Liver (tissue), 9 donors: ENCODE measurements around the gene OPTC. TPM values are rescaled to one million over a fixed set of nuclear protein-coding genes. Genes with fewer than 3 reads are reported as not detected.

Source experiments
- DNase-seq: peaks from one replicate; pipeline ENCODE4 v3.0.0-alpha.2; 2017; ENCODE audit warnings: low spot score
- H3K27ac ChIP-seq, 2 donors: one replicate each; pipeline ENCODE4 v1.7.0; 2013; ENCODE audit warnings: inconsistent platforms in 2 of 2, low read length in 2 of 2, control low read depth in 1 of 2, low read depth in 1 of 2, mild to moderate bottlenecking in 1 of 2
- H3K27me3 ChIP-seq, 4 donors: one replicate each; pipeline versions ENCODE4 v1.6.1 to v1.7.0; 2013; ENCODE audit warnings: low read length in 3 of 4, inconsistent platforms in 1 of 4, mild to moderate bottlenecking in 1 of 4, moderate library complexity in 1 of 4; ENCODE audit not compliant: control insufficient read depth in 4 of 4, insufficient read depth in 4 of 4
- H3K36me3 ChIP-seq, 4 donors: one replicate each; pipeline versions ENCODE4 v1.6.1 to v1.7.0; 2013; ENCODE audit warnings: low read length in 3 of 4, mild to moderate bottlenecking in 3 of 4, low read depth in 1 of 4, moderate library complexity in 1 of 4; ENCODE audit not compliant: control insufficient read depth in 4 of 4, insufficient read depth in 3 of 4
- H3K4me1 ChIP-seq, 4 donors: one replicate each; pipeline versions ENCODE4 v1.6.1 to v1.7.0; 2013; ENCODE audit warnings: low read length in 3 of 4, mild to moderate bottlenecking in 3 of 4, moderate library complexity in 1 of 4; ENCODE audit not compliant: control insufficient read depth in 4 of 4, insufficient read depth in 4 of 4
- H3K4me3 ChIP-seq, 3 donors: one replicate each; pipeline versions ENCODE4 v1.6.1 to v1.7.0; 2013; ENCODE audit warnings: low read length in 3 of 3, control low read depth in 1 of 3, low read depth in 1 of 3, mild to moderate bottlenecking in 1 of 3
- H3K9ac ChIP-seq, 2 donors: one replicate each; pipeline ENCODE4 v1.7.0; 2013; ENCODE audit warnings: low read length in 2 of 2, mild to moderate bottlenecking in 2 of 2, moderate library complexity in 2 of 2, control low read depth in 1 of 2, low read depth in 1 of 2
- H3K9me3 ChIP-seq, 4 donors: one replicate each; pipeline versions ENCODE4 v1.6.1 to v1.7.0; 2013; ENCODE audit warnings: low read length in 3 of 4; ENCODE audit not compliant: control insufficient read depth in 4 of 4
- EGR1 ChIP-seq, 2 donors: IDR thresholded peaks; 2 replicates each; pipeline ENCODE4 v1.6.1; 2016 to 2018; ENCODE audit warnings: antibody characterized with exemption in 2 of 2, low read depth in 2 of 2
- FOXA1 ChIP-seq: IDR thresholded peaks from 2 replicates; pipeline ENCODE4 v1.6.1; 2016; ENCODE audit warnings: antibody characterized with exemption
- FOXA2 ChIP-seq: IDR thresholded peaks from 2 replicates; pipeline ENCODE4 v1.6.1; 2016; ENCODE audit warnings: antibody characterized with exemption
- GABPA ChIP-seq, 2 donors: IDR thresholded peaks in 1 of 2; conservative IDR thresholded peaks in 1 of 2; 2 replicates each; pipeline ENCODE4 v1.6.1; 2016; ENCODE audit warnings: antibody characterized with exemption in 2 of 2, mild to moderate bottlenecking in 1 of 2, moderate library complexity in 1 of 2
- HNF4A ChIP-seq, 2 donors: conservative IDR thresholded peaks; 2 replicates each; pipeline ENCODE4 v1.6.1; 2016; ENCODE audit warnings: antibody characterized with exemption in 2 of 2, mild to moderate bottlenecking in 2 of 2
- HNF4G ChIP-seq: IDR thresholded peaks from 2 replicates; pipeline ENCODE4 v1.6.1; 2016; ENCODE audit warnings: antibody characterized with exemption
- JUND ChIP-seq, 2 donors: IDR thresholded peaks; 2 replicates each; pipeline ENCODE4 v1.6.1; 2016; ENCODE audit warnings: antibody characterized with exemption in 2 of 2
- MAX ChIP-seq: IDR thresholded peaks from 2 replicates; pipeline ENCODE4 v1.6.1; 2016; ENCODE audit warnings: antibody characterized with exemption
- NR2F2 ChIP-seq: IDR thresholded peaks from 2 replicates; pipeline ENCODE4 v1.6.1; 2016; ENCODE audit warnings: antibody characterized with exemption
- RAD21 ChIP-seq, 2 donors: IDR thresholded peaks; 2 replicates each; pipeline ENCODE4 v1.6.1; 2016; ENCODE audit warnings: antibody characterized with exemption in 2 of 2, mild to moderate bottlenecking in 2 of 2
- REST ChIP-seq: IDR thresholded peaks from 2 replicates; pipeline ENCODE4 v1.6.1; 2016; ENCODE audit warnings: antibody characterized with exemption, mild to moderate bottlenecking
- RXRA ChIP-seq, 2 donors: IDR thresholded peaks; 2 replicates each; pipeline ENCODE4 v1.6.1; 2017 to 2018; ENCODE audit warnings: antibody characterized with exemption in 2 of 2, mild to moderate bottlenecking in 1 of 2
- SP1 ChIP-seq: IDR thresholded peaks from 2 replicates; pipeline ENCODE4 v1.6.1; 2018; ENCODE audit warnings: antibody characterized with exemption, mild to moderate bottlenecking
- TAF1 ChIP-seq: conservative IDR thresholded peaks from 2 replicates; pipeline ENCODE4 v1.6.1; 2016; ENCODE audit warnings: antibody characterized with exemption, mild to moderate bottlenecking
- YY1 ChIP-seq: IDR thresholded peaks from 2 replicates; pipeline ENCODE4 v1.6.1; 2016; ENCODE audit warnings: antibody characterized with exemption, mild to moderate bottlenecking
- WGBS: extraction: QIAGEN DNeasy Blood & Tissue Kit; methylation state at CpG from one replicate; pipeline ENCODE4 v1.1.7; 2013; 5-methylcytosine and 5-hydroxymethylcytosine counted together
- polyA plus RNA-seq, 2 donors: library from polyadenylated mRNA; stranded (reverse) in 1 of 2; unstranded in 1 of 2; fragments of 200-250 nt in 1 of 2; fragments of >200 nt in 1 of 2; fragmentation: Nextera tagmentation in 1 of 2; extraction: Ambion mirVana in 1 of 2; gene quantifications; one replicate each; pipeline versions ENCODE4 v1.2.1 to v1.2.3, GENCODE V29; 2013 to 2015
- total RNA-seq, 2 donors: library from RNA; depleted of rRNA; stranded (reverse); fragments of >200 nt; gene quantifications; one replicate each; pipeline ENCODE4 v1.2.3, GENCODE V29; 2014
- TF ChIP-seq, protein P1 (sequence below): IDR thresholded peaks from 2 replicates; pipeline ENCODE4 v1.6.1; 2016; ENCODE audit warnings: antibody characterized with exemption
- TF ChIP-seq, protein P2 (sequence below): fragments of 150-350 bp; IDR thresholded peaks from 2 replicates; pipeline ENCODE4 v1.5.1; 2017; ENCODE audit warnings: improper control_type of control experiment, low read depth, low read length; ENCODE audit not compliant: missing input control
- TF ChIP-seq, protein P3 (sequence below): IDR thresholded peaks from 2 replicates; pipeline ENCODE4 v1.6.1; 2016; ENCODE audit warnings: antibody characterized with exemption
- donor health status: healthy.
- donor health status: healthy.
- donor health status: healthy.
- donor health status: healthy.
- donor health status: healthy.

Gene OPTC
- total and polyA plus RNA-seq, 4 donors, result not detected

GRCh38 chr1:203459671-203460201 is 34.2 kb upstream of the OPTC start (continued):
- TF ChIP-seq, protein P1, sequence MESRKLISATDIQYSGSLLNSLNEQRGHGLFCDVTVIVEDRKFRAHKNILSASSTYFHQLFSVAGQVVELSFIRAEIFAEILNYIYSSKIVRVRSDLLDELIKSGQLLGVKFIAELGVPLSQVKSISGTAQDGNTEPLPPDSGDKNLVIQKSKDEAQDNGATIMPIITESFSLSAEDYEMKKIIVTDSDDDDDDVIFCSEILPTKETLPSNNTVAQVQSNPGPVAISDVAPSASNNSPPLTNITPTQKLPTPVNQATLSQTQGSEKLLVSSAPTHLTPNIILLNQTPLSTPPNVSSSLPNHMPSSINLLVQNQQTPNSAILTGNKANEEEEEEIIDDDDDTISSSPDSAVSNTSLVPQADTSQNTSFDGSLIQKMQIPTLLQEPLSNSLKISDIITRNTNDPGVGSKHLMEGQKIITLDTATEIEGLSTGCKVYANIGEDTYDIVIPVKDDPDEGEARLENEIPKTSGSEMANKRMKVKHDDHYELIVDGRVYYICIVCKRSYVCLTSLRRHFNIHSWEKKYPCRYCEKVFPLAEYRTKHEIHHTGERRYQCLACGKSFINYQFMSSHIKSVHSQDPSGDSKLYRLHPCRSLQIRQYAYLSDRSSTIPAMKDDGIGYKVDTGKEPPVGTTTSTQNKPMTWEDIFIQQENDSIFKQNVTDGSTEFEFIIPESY, result no peak

DNA sequence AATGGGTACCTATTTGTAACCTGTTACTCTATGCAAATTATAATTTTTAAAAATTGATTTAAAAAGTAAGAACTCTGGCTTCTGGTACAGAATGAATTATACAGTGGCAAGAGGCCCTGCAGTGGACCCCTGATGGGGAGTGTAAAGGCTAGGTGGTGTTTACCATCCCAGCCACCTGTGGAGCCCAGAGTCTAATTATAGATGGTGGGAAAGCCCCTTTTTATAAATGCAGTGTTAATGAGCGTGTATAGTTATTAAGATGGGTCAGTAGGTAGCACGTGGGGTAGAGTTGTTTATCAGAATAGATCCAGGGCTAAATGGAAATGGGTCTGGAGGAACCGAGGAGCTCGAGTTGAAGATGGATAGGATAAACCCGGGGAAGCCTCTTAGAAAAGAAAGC is 32.2 kb upstream of the OPTC start:
- no peaks in the 10 kb centered on the region for H3K9me3 ChIP-seq
- peaks cover 0 to 3% (median 0%) of the 10 kb centered on the region in 4 donors for H3K27me3 ChIP-seq
- no peaks in the 10 kb centered on the region for H3K36me3 ChIP-seq
- WGBS, result 57% methylated on average over 5 of the region's 5 CpGs
- H3K27ac ChIP-seq, result no peak overlapping the region
- no peak overlapping the region for H3K4me3 ChIP-seq
- peaks cover 0 to 6% (median 0%) of the 10 kb centered on the region in 4 donors for H3K4me1 ChIP-seq
- no peak for TF ChIP-seq FOXA1
- no peak for TF ChIP-seq TAF1
- TF ChIP-seq EGR1 (IDR thresholded peaks at IDR 0.05; ENCODE audit: low read depth in 2 of 2), result no peak
- no peak for TF ChIP-seq HNF4A (conservative IDR thresholded peaks at IDR 0.05)
- TF ChIP-seq YY1, result no peak
- no peak for TF ChIP-seq MAX
- no peak for TF ChIP-seq REST
- no peak for TF ChIP-seq FOXA2
- TF ChIP-seq, protein P1, result no peak
- TF ChIP-seq, protein P2, sequence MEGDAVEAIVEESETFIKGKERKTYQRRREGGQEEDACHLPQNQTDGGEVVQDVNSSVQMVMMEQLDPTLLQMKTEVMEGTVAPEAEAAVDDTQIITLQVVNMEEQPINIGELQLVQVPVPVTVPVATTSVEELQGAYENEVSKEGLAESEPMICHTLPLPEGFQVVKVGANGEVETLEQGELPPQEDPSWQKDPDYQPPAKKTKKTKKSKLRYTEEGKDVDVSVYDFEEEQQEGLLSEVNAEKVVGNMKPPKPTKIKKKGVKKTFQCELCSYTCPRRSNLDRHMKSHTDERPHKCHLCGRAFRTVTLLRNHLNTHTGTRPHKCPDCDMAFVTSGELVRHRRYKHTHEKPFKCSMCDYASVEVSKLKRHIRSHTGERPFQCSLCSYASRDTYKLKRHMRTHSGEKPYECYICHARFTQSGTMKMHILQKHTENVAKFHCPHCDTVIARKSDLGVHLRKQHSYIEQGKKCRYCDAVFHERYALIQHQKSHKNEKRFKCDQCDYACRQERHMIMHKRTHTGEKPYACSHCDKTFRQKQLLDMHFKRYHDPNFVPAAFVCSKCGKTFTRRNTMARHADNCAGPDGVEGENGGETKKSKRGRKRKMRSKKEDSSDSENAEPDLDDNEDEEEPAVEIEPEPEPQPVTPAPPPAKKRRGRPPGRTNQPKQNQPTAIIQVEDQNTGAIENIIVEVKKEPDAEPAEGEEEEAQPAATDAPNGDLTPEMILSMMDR, result no peak
- TF ChIP-seq JUND (IDR thresholded peaks at IDR 0.05), result no peak
- no peak for TF ChIP-seq GABPA (IDR thresholded peaks at IDR 0.05 in 1 of 2, conservative IDR thresholded peaks at IDR 0.05 in 1 of 2)
- TF ChIP-seq RAD21 (IDR thresholded peaks at IDR 0.05), result no peak
- no peak for TF ChIP-seq SP1
- TF ChIP-seq, protein P3, sequence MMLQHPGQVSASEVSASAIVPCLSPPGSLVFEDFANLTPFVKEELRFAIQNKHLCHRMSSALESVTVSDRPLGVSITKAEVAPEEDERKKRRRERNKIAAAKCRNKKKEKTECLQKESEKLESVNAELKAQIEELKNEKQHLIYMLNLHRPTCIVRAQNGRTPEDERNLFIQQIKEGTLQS, result no peak
- TF ChIP-seq RXRA (IDR thresholded peaks at IDR 0.05), result no peak
- no peak for TF ChIP-seq NR2F2
- no peak for TF ChIP-seq HNF4G
- no peak overlapping the region for H3K9ac ChIP-seq
- DNase-seq, result no peak
